Measurements from ENCODE around the gene ANKRD12.

Gene ANKRD12

DNA sequence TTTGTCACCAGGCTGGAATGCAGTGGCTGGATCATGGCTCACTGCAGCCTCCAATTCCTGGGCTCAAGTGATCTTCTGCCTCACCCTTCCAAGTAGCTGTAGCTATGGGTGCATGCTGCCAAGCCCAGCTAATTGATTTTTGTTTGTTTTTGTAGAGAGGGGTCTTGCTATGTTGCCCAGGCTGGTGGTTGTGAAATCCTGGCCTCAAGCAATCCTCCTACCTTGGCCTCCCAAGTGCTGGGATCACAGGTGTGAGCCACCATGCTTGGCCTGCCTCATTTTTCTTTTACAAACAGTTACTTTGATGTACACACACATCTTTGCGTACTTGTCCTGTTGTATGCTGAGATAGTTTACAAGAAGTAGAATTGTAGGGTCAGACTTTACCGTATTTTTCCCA lies 13.1 kb upstream of the ANKRD12 start:
- Histone ChIP-seq H3K27me3 (no peaks in the 10 kb centered on the region), H3K27ac (no peak overlapping the region), H3K9me3 (no peaks in the 10 kb centered on the region), H3K36me3 (peaks cover 58% of the 10 kb centered on the region), H3K4me3 (ENCODE audit: low read depth in 1 of 2, low read length in 1 of 2) (no peak overlapping the region), H3K4me1 (ENCODE audit: control insufficient read depth in 1 of 2, insufficient read depth in 1 of 2, low read depth in 1 of 2, low read length in 1 of 2) (no peaks in the 10 kb centered on the region)
- TF ChIP-seq, protein P1, sequence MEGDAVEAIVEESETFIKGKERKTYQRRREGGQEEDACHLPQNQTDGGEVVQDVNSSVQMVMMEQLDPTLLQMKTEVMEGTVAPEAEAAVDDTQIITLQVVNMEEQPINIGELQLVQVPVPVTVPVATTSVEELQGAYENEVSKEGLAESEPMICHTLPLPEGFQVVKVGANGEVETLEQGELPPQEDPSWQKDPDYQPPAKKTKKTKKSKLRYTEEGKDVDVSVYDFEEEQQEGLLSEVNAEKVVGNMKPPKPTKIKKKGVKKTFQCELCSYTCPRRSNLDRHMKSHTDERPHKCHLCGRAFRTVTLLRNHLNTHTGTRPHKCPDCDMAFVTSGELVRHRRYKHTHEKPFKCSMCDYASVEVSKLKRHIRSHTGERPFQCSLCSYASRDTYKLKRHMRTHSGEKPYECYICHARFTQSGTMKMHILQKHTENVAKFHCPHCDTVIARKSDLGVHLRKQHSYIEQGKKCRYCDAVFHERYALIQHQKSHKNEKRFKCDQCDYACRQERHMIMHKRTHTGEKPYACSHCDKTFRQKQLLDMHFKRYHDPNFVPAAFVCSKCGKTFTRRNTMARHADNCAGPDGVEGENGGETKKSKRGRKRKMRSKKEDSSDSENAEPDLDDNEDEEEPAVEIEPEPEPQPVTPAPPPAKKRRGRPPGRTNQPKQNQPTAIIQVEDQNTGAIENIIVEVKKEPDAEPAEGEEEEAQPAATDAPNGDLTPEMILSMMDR (IDR thresholded peaks at IDR 0.05), result no peak

DNA sequence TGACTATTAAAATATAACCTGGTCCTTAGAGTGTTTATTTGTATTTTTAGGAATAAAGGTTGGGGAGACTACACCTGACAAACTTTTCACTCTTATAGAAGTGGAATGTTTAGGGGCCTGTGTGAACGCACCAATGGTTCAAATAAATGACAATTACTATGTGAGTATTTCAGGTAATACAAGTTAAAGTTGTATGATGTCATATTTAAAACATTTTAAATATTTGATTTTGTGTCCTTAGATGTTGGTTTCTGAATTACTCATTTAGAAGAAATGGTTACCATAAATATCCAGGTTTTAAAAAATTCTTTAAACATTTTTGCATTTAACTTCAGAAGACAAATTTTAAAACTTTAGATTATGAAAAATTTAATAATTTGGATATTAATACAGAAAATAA lies 11.8 kb upstream of the ANKRD12 start:
- peaks cover 63% of the 10 kb centered on the region for H3K36me3 ChIP-seq
- TF ChIP-seq, protein P1 (IDR thresholded peaks at IDR 0.05), result no peak

GRCh38 chr18:9126337-9126736 lies 10.2 kb upstream of the ANKRD12 start:
- Histone ChIP-seq H3K9me3 (no peaks in the 10 kb centered on the region), H3K27me3 (no peaks in the 10 kb centered on the region), H3K4me3 (ENCODE audit: low read depth in 1 of 2, low read length in 1 of 2) (no peak overlapping the region), H3K36me3 (peaks cover 73% of the 10 kb centered on the region), H3K4me1 (ENCODE audit: control insufficient read depth in 1 of 2, insufficient read depth in 1 of 2, low read depth in 1 of 2, low read length in 1 of 2) (no peaks in the 10 kb centered on the region), H3K27ac (no peak overlapping the region)
- TF ChIP-seq, protein P1 (IDR thresholded peaks at IDR 0.05), result no peak

More for the DNA sequence above, 11.8 kb upstream of the ANKRD12 start:
- H3K9me3 ChIP-seq, result no peaks in the 10 kb centered on the region
- no peak overlapping the region for H3K27ac ChIP-seq
- H3K27me3 ChIP-seq, result no peaks in the 10 kb centered on the region
- no peak overlapping the region for H3K4me3 ChIP-seq (ENCODE audit: low read depth in 1 of 2, low read length in 1 of 2)
- H3K4me1 ChIP-seq (ENCODE audit: control insufficient read depth in 1 of 2, insufficient read depth in 1 of 2, low read depth in 1 of 2, low read length in 1 of 2), result no peaks in the 10 kb centered on the region

DNA sequence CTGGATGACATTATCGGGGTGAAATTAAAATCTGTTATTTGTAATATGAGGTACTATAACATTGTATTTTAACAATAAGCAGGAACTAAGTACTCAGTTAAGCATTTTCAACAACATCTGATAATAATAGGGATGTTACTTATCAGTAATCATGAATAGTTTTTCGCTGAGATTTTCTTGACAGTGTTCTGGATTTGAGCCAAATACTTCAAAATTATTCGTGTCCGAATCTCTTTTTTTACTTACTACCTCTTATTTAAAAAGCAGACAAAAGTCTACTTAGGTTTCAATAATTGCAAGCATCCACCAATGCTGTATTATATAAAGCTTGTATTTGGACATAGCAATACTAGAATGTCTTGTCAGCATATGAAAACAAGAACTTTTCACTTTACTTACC lies 6.4 kb upstream of the ANKRD12 start:
- no peak overlapping the region for H3K4me3 ChIP-seq (ENCODE audit: low read depth in 1 of 2, low read length in 1 of 2)
- peaks cover 61% of the 10 kb centered on the region for H3K36me3 ChIP-seq
- H3K4me1 ChIP-seq (ENCODE audit: control insufficient read depth in 1 of 2, insufficient read depth in 1 of 2, low read depth in 1 of 2, low read length in 1 of 2), result peaks cover 8 to 14% of the 10 kb centered on the region in 2 experiments
- no peak overlapping the region for H3K27ac ChIP-seq
- H3K9me3 ChIP-seq, result no peaks in the 10 kb centered on the region
- H3K27me3 ChIP-seq, result no peaks in the 10 kb centered on the region
- TF ChIP-seq, protein P1 (IDR thresholded peaks at IDR 0.05), result no peak

- TF ChIP-seq, protein P1 (IDR thresholded peaks at IDR 0.05), result no peak
- Histone ChIP-seq H3K4me1 (ENCODE audit: control insufficient read depth in 1 of 2, insufficient read depth in 1 of 2, low read depth in 1 of 2, low read length in 1 of 2) (peaks cover 14 to 20% of the 10 kb centered on the region in 2 experiments), H3K9me3 (no peaks in the 10 kb centered on the region), H3K36me3 (peaks cover 61% of the 10 kb centered on the region), H3K27ac (no peak overlapping the region), H3K4me3 (ENCODE audit: low read depth in 1 of 2, low read length in 1 of 2) (no peak overlapping the region), H3K27me3 (no peaks in the 10 kb centered on the region)
Observed at GRCh38 chr18:9130806-9131205, 5.8 kb upstream of the ANKRD12 start.

DNA sequence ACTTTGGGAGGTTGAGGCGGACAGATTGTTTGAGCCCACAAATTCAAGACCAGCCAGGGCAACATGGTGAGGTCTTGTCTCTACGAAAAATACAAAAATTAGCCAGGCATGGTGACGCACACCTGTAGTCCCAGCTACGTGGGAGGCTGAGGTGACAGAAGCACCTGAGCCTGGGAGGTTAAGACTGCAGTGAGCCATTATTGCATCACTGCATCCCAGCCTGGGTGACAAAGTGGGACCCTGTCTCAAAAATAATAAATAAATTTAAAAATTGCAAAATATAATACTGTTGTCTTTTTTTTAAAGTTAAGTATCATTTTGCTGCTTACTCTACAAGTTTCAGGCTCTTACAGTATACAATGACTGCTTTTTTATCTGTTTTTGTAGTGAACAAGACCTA lies 4.0 kb upstream of the ANKRD12 start:
- H3K27ac ChIP-seq, result peak overlapping the region; percentile 35
- no peaks in the 10 kb centered on the region for H3K9me3 ChIP-seq
- H3K36me3 ChIP-seq, result peaks cover 43% of the 10 kb centered on the region
- H3K4me1 ChIP-seq (ENCODE audit: control insufficient read depth in 1 of 2, insufficient read depth in 1 of 2, low read depth in 1 of 2, low read length in 1 of 2), result peaks cover 18 to 23% of the 10 kb centered on the region in 2 experiments
- TF ChIP-seq, protein P1 (IDR thresholded peaks at IDR 0.05), result no peak
- H3K27me3 ChIP-seq, result no peaks in the 10 kb centered on the region
- H3K4me3 ChIP-seq (ENCODE audit: low read depth in 1 of 2, low read length in 1 of 2), result no peak overlapping the region
